ENCODE measurements around the gene ACSL3.

DNA sequence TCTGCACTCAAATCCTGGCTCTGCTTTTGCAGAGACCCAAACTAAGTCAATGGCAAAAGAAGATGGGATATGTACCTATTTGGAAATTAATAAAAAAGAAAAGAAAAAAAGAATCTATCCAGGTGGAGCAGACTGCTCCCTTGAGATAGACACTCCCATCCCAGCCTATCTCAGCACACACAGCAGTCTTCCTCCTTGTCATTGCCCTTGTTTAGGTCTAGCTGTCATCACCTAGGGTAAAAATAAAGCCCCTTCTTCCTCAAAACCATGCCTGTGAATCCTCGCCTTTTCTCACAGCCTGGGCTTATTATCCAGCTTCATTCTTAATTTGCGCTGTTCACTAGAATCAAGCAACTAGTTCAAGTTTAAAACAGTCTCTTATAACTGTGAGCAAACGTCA, 30.7 kb upstream of the ACSL3 start:
- TF ChIP-seq CTCF (IDR thresholded peaks at IDR 0.05; ENCODE audit: low read length) (no peak), EZH2 (optimal IDR thresholded peaks at IDR 0.05; ENCODE audit: low read depth, low read length) (no peak)

All from MM.1S (cell line).